Testis (tissue), 2 donors: ENCODE results near the gene FHIT.

Experiments used
- POLR2A ChIP-seq: fragments of 450-650 bp; IDR thresholded peaks from one replicate; pipeline ENCODE4 v1.6.1; 2017; ENCODE audit warnings: antibody characterized with exemption, mild to moderate bottlenecking, moderate library complexity
- TF ChIP-seq, protein P1 (sequence below), 3 experiments: fragments of 450-650 bp in 2 of 3; fragments of 200-600 bp in 1 of 3; sonication (generic) in 1 of 3; IDR thresholded peaks; one replicate each; pipeline ENCODE4 v1.5.1; 2016 to 2019; ENCODE audit warnings: antibody characterized with exemption in 3 of 3, mild to moderate bottlenecking in 2 of 3, moderate library complexity in 1 of 3

DNA sequence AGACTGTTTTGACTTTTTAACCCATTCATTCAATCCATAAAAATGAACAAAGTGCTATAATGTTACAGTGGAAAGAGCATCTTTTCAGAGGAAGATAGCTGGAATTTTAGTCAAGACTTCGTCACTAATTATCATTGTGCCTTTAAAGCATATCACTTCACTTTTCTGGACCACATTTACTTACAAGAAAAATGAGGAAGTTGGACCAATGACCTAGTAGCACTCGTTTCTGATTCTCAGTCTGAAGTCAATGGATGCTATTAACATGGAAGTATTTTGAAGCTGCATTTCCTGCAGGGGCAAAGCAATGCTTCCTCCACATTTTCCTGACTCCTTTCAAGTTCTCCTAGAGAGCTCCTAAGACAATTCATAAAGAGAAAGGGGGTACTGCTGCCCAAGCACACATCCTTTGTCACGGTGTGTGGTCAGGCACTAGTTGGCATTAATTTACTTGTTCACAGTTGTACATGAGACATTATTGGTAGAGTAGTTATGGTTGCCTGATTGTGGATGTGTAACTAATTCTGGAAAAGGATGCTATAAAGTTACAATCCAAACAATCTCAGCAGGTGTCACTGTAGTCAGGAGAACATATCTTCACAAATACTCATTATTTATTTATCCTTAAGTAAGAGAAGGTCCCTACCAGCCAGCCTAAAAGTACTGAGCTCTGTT lies 1049.1 kb downstream of the FHIT start:
- TF ChIP-seq, protein P1, sequence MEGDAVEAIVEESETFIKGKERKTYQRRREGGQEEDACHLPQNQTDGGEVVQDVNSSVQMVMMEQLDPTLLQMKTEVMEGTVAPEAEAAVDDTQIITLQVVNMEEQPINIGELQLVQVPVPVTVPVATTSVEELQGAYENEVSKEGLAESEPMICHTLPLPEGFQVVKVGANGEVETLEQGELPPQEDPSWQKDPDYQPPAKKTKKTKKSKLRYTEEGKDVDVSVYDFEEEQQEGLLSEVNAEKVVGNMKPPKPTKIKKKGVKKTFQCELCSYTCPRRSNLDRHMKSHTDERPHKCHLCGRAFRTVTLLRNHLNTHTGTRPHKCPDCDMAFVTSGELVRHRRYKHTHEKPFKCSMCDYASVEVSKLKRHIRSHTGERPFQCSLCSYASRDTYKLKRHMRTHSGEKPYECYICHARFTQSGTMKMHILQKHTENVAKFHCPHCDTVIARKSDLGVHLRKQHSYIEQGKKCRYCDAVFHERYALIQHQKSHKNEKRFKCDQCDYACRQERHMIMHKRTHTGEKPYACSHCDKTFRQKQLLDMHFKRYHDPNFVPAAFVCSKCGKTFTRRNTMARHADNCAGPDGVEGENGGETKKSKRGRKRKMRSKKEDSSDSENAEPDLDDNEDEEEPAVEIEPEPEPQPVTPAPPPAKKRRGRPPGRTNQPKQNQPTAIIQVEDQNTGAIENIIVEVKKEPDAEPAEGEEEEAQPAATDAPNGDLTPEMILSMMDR (IDR thresholded peaks at IDR 0.05), result no peak
- TF ChIP-seq POLR2A, result no peak
